ENCODE data around the gene TMPRSS3. TPM values are rescaled to one million over a fixed set of nuclear protein-coding genes. Genes with fewer than 3 reads are reported as not detected.

The TMPRSS3 gene
- total and polyA plus RNA-seq, 2 donors (not counting 1 experiment from before 2014, with no cell fraction given), result 0.10 to 0.12 TPM

GRCh38 chr21:42350318-42350910 lies 45.4 kb downstream of the TMPRSS3 start:
- Histone ChIP-seq H3K4me1 (ENCODE audit: control insufficient read depth in 2 of 2, insufficient read depth in 2 of 2, low read length in 2 of 2) (no peaks in the 10 kb centered on the region), H3K27me3 (replicated peaks in 1 of 4; ENCODE audit: control extremely low read depth in 1 of 4, control insufficient read depth in 3 of 4, insufficient read depth in 4 of 4, low read length in 3 of 4) (peaks cover 0 to 11% (median 1%) of the 10 kb centered on the region in 4 experiments), H3K4me2 (replicated peaks; ENCODE audit: low read depth, low read length, poor library complexity, severe bottlenecking) (no peak overlapping the region), H3K79me2 (ENCODE audit: control insufficient read depth, insufficient read depth, low read length) (no peaks in the 10 kb centered on the region), H3K4me3 (ENCODE audit: control extremely low read depth in 1 of 5, extremely low read depth in 1 of 5, insufficient read depth in 1 of 5, low read depth in 2 of 5, low read length in 4 of 5) (no peak overlapping the region), H3K27ac (ENCODE audit: low read length in 2 of 2) (no peak overlapping the region), H3K36me3 (replicated peaks in 1 of 2; ENCODE audit: control extremely low read depth in 1 of 2, control insufficient read depth in 1 of 2, extremely low read depth in 1 of 2, insufficient read depth in 2 of 2, low read length in 1 of 2) (no peaks in the 10 kb centered on the region), H4K20me1 (ENCODE audit: control insufficient read depth, insufficient read depth, low read length, poor library complexity, severe bottlenecking) (no peaks in the 10 kb centered on the region), H2AFZ (ENCODE audit: insufficient read depth, low read depth, low read length, poor library complexity, severe bottlenecking) (no peak overlapping the region), H3K9me3 (ENCODE audit: control extremely low read depth in 1 of 3, control insufficient read depth in 2 of 3, insufficient read depth in 1 of 3, low read length in 2 of 3) (peaks cover 3 to 8% (median 8%) of the 10 kb centered on the region in 3 donors), H3K9ac (ENCODE audit: low read length) (no peak overlapping the region)
- TF ChIP-seq EZH2 (IDR thresholded peaks at IDR 0.05; ENCODE audit: borderline replicate concordance, insufficient read depth, low read depth, low read length, poor library complexity, severe bottlenecking) (no peak), CTCF (IDR thresholded peaks at IDR 0.05) (no peak)
- DNase-seq (no peak), ATAC-seq (ENCODE audit: low read depth) (no peak)
- Mint-ChIP-seq H3K4me3 (no peak overlapping the region), H3K9me3 (ENCODE audit: insufficient read depth) (peaks cover 6% of the 10 kb centered on the region), H3K4me1 (no peaks in the 10 kb centered on the region), H3K27me3 (peaks cover 21% of the 10 kb centered on the region), H3K27ac (no peak overlapping the region)
- 89% methylated on average over 11 of the region's 11 CpGs for WGBS (ENCODE audit: insufficient coverage)
- intact Hi-C loops (cut with micrococcal nuclease), result no loop called here
- ChIA-PET POLR2A (no interaction called here), CTCF (no interaction called here)

- no peaks in the 10 kb centered on the region for H4K20me1 ChIP-seq (ENCODE audit: control insufficient read depth, insufficient read depth, low read length, poor library complexity, severe bottlenecking)
- CTCF ChIA-PET, result interaction anchor here (1.2 kb wide), 1 partner anchor 12 kb away, joined by 4 read pairs; no protein-coding TSS in a partner anchor
Measured at GRCh38 chr21:42349420-42350317, 46.2 kb downstream of the TMPRSS3 start.

More at GRCh38 chr21:42349420-42350317, 46.2 kb downstream of the TMPRSS3 start:
- peaks cover 0 to 11% (median 1%) of the 10 kb centered on the region in 4 experiments for H3K27me3 ChIP-seq (replicated peaks in 1 of 4; ENCODE audit: control extremely low read depth in 1 of 4, control insufficient read depth in 3 of 4, insufficient read depth in 4 of 4, low read length in 3 of 4)
- Mint-ChIP-seq H3K27ac (no peak overlapping the region), H3K4me3 (no peak overlapping the region), H3K4me1 (no peaks in the 10 kb centered on the region), H3K27me3 (peaks cover 17% of the 10 kb centered on the region), H3K9me3 (ENCODE audit: insufficient read depth) (peaks cover 4% of the 10 kb centered on the region)
- intact Hi-C loops (cut with micrococcal nuclease), result no loop called here
- no peaks in the 10 kb centered on the region for H3K4me1 ChIP-seq (ENCODE audit: control insufficient read depth in 2 of 2, insufficient read depth in 2 of 2, low read length in 2 of 2)
- no peak for TF ChIP-seq EZH2 (IDR thresholded peaks at IDR 0.05; ENCODE audit: borderline replicate concordance, insufficient read depth, low read depth, low read length, poor library complexity, severe bottlenecking)
- TF ChIP-seq CTCF (IDR thresholded peaks at IDR 0.05), result no peak
- H3K79me2 ChIP-seq (ENCODE audit: control insufficient read depth, insufficient read depth, low read length), result no peaks in the 10 kb centered on the region
- H3K27ac ChIP-seq (ENCODE audit: low read length in 2 of 2), result no peak overlapping the region
- no peak overlapping the region for H3K4me2 ChIP-seq (replicated peaks; ENCODE audit: low read depth, low read length, poor library complexity, severe bottlenecking)
- POLR2A ChIA-PET, result no interaction called here
- 91% methylated on average over 12 of the region's 14 CpGs for WGBS (ENCODE audit: insufficient coverage)
- ATAC-seq (ENCODE audit: low read depth) (no peak), DNase-seq (no peak)
- H3K4me3 ChIP-seq (ENCODE audit: control extremely low read depth in 1 of 5, extremely low read depth in 1 of 5, insufficient read depth in 1 of 5, low read depth in 2 of 5, low read length in 4 of 5), result no peak overlapping the region
- no peaks in the 10 kb centered on the region for H3K36me3 ChIP-seq (replicated peaks in 1 of 2; ENCODE audit: control extremely low read depth in 1 of 2, control insufficient read depth in 1 of 2, extremely low read depth in 1 of 2, insufficient read depth in 2 of 2, low read length in 1 of 2)
- no peak overlapping the region for H3K9ac ChIP-seq (ENCODE audit: low read length)
- H2AFZ ChIP-seq (ENCODE audit: insufficient read depth, low read depth, low read length, poor library complexity, severe bottlenecking), result no peak overlapping the region
- peaks cover 2 to 6% (median 4%) of the 10 kb centered on the region in 3 donors for H3K9me3 ChIP-seq (ENCODE audit: control extremely low read depth in 1 of 3, control insufficient read depth in 2 of 3, insufficient read depth in 1 of 3, low read length in 2 of 3)

Data from B cell (primary cell).